ENCODE data around the gene STARD13. TPM values are rescaled to one million over a fixed set of nuclear protein-coding genes. Genes with fewer than 3 reads are reported as not detected.

STARD13 gene
- total RNA-seq, 1 donor from 2014 or later: 2.0 TPM

DNA sequence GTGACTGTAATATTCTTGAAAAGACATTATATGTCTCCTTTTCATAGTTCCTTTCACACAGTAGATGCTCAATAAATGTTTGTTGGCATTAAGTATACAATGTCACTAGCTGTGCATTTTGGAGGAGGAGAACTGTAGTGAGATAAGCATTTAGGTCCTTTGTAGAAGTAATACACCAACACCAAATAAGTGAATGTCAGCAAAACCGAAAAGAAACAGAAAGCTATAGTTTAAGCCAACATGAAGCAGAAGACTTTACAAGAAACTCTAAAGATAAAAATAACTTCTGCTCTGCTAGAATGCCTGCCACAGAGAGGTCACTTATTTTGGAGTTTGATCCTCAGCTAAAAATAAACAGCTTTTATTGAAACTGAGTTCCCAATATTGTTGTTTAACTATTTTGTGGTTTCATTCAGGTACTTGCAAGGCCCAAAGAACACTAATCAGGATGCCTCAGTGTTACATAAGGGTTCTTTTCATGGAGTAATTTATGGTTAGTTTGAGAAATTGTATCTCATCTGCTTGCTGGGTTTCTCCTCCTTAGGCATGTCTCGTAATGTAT is 86.2 kb downstream of the STARD13 start:
- Histone ChIP-seq H3K79me2 (ENCODE audit: low read depth) (no peaks in the 10 kb centered on the region), H3F3A (ENCODE audit: low read depth) (no peaks in the 10 kb centered on the region), H3K4me1 (peaks cover 2% of the 10 kb centered on the region), H3K27me3 (no peaks in the 10 kb centered on the region), H4K20me1 (ENCODE audit: low read depth) (no peaks in the 10 kb centered on the region), H3K4me3 (no peak overlapping the region), H3K9ac (no peak overlapping the region), H3K27ac (no peak overlapping the region), H3K9me3 (ENCODE audit: low read depth) (no peaks in the 10 kb centered on the region), H3K36me3 (no peaks in the 10 kb centered on the region), H3K4me2 (no peak overlapping the region), H2AFZ (replicated peaks) (no peak overlapping the region)
- Mint-ChIP-seq H3K4me1 (peaks cover 26% of the 10 kb centered on the region), H3K9me3 (no peaks in the 10 kb centered on the region), H3K36me3 (no peaks in the 10 kb centered on the region), H3K4me3 (no peak overlapping the region), H3K27ac (no peak overlapping the region), H3K27me3 (ENCODE audit: insufficient read depth, low read depth) (peaks cover 4% of the 10 kb centered on the region)
- DNase-seq (ENCODE audit: low spot score): no peak
- TF ChIP-seq EZH2 (IDR thresholded peaks at IDR 0.05): no peak
- TF ChIP-seq, protein P1, sequence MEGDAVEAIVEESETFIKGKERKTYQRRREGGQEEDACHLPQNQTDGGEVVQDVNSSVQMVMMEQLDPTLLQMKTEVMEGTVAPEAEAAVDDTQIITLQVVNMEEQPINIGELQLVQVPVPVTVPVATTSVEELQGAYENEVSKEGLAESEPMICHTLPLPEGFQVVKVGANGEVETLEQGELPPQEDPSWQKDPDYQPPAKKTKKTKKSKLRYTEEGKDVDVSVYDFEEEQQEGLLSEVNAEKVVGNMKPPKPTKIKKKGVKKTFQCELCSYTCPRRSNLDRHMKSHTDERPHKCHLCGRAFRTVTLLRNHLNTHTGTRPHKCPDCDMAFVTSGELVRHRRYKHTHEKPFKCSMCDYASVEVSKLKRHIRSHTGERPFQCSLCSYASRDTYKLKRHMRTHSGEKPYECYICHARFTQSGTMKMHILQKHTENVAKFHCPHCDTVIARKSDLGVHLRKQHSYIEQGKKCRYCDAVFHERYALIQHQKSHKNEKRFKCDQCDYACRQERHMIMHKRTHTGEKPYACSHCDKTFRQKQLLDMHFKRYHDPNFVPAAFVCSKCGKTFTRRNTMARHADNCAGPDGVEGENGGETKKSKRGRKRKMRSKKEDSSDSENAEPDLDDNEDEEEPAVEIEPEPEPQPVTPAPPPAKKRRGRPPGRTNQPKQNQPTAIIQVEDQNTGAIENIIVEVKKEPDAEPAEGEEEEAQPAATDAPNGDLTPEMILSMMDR (IDR thresholded peaks at IDR 0.05): no peak
- TF ChIP-seq EZH2phosphoT487 (IDR thresholded peaks at IDR 0.05): no peak

DNA sequence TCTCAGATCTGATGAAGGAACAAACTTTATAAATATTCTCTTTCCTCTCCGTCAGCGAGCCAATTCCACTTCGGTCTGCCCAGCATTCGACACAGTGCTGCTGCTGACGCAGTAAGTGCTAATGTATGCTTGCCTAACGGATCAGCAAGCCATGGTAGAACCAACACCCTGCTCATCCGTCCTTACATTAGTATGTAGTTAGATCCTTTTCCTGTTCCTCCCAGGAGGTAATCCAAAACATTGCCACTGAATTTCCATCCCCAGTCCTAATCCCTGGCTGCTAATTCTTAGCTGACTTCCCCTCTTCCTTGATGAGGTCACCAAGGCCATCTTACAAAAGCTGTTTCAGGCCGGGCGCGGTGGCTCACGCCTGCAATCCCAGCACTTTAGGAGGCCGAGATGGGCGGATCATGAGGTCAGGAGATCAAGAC is 88.0 kb downstream of the STARD13 start:
- no peak for DNase-seq (ENCODE audit: low spot score)
- Mint-ChIP-seq H3K27me3 (ENCODE audit: insufficient read depth, low read depth) (peaks cover 4% of the 10 kb centered on the region), H3K9me3 (no peaks in the 10 kb centered on the region), H3K4me1 (peaks cover 37% of the 10 kb centered on the region), H3K4me3 (no peak overlapping the region), H3K36me3 (no peaks in the 10 kb centered on the region), H3K27ac (peak overlapping the region; percentile 24)
- H4K20me1 ChIP-seq (ENCODE audit: low read depth): no peaks in the 10 kb centered on the region
- no peaks in the 10 kb centered on the region for H3K79me2 ChIP-seq (ENCODE audit: low read depth)
- TF ChIP-seq EZH2 (IDR thresholded peaks at IDR 0.05) (no peak), EZH2phosphoT487 (IDR thresholded peaks at IDR 0.05) (no peak)
- TF ChIP-seq, protein P1 (IDR thresholded peaks at IDR 0.05): no peak
- H3K36me3 ChIP-seq: no peaks in the 10 kb centered on the region
- H3K9ac ChIP-seq: no peak overlapping the region
- no peaks in the 10 kb centered on the region for H3K27me3 ChIP-seq
- no peak overlapping the region for H3K4me3 ChIP-seq
- no peaks in the 10 kb centered on the region for H3K9me3 ChIP-seq (ENCODE audit: low read depth)
- peaks cover 4% of the 10 kb centered on the region for H3F3A ChIP-seq (ENCODE audit: low read depth)
- H3K4me1 ChIP-seq: peaks cover 15% of the 10 kb centered on the region
- H3K4me2 ChIP-seq: no peak overlapping the region
- H2AFZ ChIP-seq (replicated peaks): no peak overlapping the region
- H3K27ac ChIP-seq: no peak overlapping the region

DNA sequence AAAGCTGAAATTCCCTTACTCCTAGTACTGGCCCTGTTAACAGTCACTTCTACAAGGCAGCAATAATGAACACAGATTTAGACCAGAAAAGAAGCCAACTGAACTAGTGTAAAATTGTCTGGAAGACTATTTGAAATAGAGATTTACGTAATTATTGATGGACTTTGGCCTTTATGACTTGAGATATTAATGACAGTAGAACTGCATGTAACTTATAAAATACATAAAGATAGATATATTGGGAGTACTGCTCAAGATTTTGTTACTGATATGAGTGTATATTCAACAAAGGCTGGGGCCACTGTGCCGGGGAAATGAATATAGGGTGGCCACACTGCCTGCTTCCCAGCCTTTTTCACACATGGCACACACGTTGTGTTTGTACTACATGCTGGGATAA is 88.8 kb downstream of the STARD13 start:
- H3K36me3 Mint-ChIP-seq: no peaks in the 10 kb centered on the region
- H2AFZ ChIP-seq (replicated peaks): no peak overlapping the region
- no peak overlapping the region for H3K4me3 ChIP-seq
- no peaks in the 10 kb centered on the region for H3K27me3 ChIP-seq
- no peak overlapping the region for H3K27ac ChIP-seq
- TF ChIP-seq EZH2 (IDR thresholded peaks at IDR 0.05): no peak
- no peak for TF ChIP-seq EZH2phosphoT487 (IDR thresholded peaks at IDR 0.05)
- TF ChIP-seq, protein P1 (IDR thresholded peaks at IDR 0.05): no peak
- peaks cover 15% of the 10 kb centered on the region for H3K4me1 ChIP-seq
- H3K4me2 ChIP-seq: no peak overlapping the region
- H3F3A ChIP-seq (ENCODE audit: low read depth): peaks cover 4% of the 10 kb centered on the region
- no peak for DNase-seq (ENCODE audit: low spot score)
- no peaks in the 10 kb centered on the region for H3K9me3 Mint-ChIP-seq
- H3K9me3 ChIP-seq (ENCODE audit: low read depth): no peaks in the 10 kb centered on the region
- no peaks in the 10 kb centered on the region for H3K79me2 ChIP-seq (ENCODE audit: low read depth)
- H3K4me1 Mint-ChIP-seq: peaks cover 40% of the 10 kb centered on the region
- no peak overlapping the region for H3K27ac Mint-ChIP-seq
- H3K27me3 Mint-ChIP-seq (ENCODE audit: insufficient read depth, low read depth): peaks cover 4% of the 10 kb centered on the region
- no peak overlapping the region for H3K9ac ChIP-seq
- no peaks in the 10 kb centered on the region for H3K36me3 ChIP-seq
- H4K20me1 ChIP-seq (ENCODE audit: low read depth): no peaks in the 10 kb centered on the region
- H3K4me3 Mint-ChIP-seq: no peak overlapping the region
